DND-41 (cell line): Measurements from ENCODE around the gene KAZN.

Experiments
- EZH2 ChIP-seq: IDR thresholded peaks from 3 replicates; pipeline ENCODE4 v1.6.1; 2012; ENCODE audit warnings: borderline replicate concordance, low read depth, mild to moderate bottlenecking, moderate library complexity, low read length, inconsistent platforms; ENCODE audit not compliant: severe bottlenecking
- TF ChIP-seq, protein P1 (sequence below): IDR thresholded peaks from 2 replicates; pipeline ENCODE4 v1.5.1; 2012; ENCODE audit warnings: borderline replicate concordance, low read length, moderate library complexity, mild to moderate bottlenecking; ENCODE audit not compliant: poor library complexity, severe bottlenecking; ENCODE audit errors: extremely low read depth

DNA sequence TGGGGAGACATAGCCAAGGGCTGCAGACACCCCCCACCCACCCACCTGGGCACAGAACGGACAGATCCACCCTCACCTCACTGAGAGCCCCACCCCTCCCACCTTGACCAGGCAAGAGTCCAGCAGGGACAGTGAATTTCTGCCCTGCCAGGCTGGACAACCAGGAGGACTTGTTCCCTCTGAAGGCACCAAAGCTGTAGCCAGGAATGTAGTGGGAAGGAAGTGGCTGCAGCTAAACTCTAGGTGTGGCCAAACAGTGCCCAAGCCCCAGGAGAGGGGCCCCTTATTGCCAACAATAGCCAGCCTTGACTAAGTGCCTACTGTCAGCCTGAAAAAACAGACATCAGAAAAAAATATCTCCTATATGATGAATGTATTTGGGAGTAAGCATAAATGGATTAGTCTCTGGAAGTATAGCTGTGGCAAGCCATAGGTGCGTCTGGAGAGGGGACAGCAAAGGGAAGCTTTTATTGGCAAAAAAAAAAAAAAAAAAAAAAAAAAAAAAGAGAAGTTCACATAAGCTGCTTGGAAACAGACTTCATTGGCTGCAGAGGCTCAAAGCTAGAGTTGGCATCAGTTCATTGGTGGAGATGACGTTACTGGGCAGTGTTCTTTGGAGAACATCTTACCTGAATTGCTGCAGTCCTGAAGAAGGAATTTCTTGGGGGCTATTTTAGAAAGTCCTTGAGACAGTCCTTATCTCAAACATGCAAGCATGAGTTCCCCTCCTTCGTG lies 490.9 kb downstream of the KAZN start:
- TF ChIP-seq, protein P1, sequence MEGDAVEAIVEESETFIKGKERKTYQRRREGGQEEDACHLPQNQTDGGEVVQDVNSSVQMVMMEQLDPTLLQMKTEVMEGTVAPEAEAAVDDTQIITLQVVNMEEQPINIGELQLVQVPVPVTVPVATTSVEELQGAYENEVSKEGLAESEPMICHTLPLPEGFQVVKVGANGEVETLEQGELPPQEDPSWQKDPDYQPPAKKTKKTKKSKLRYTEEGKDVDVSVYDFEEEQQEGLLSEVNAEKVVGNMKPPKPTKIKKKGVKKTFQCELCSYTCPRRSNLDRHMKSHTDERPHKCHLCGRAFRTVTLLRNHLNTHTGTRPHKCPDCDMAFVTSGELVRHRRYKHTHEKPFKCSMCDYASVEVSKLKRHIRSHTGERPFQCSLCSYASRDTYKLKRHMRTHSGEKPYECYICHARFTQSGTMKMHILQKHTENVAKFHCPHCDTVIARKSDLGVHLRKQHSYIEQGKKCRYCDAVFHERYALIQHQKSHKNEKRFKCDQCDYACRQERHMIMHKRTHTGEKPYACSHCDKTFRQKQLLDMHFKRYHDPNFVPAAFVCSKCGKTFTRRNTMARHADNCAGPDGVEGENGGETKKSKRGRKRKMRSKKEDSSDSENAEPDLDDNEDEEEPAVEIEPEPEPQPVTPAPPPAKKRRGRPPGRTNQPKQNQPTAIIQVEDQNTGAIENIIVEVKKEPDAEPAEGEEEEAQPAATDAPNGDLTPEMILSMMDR, result no peak
- no peak for TF ChIP-seq EZH2
